K562 (cell line): ENCODE results near the gene CCDC69. TPM values are rescaled to one million over a fixed set of nuclear protein-coding genes. Genes with fewer than 3 reads are reported as not detected.

Experiments used
- GMEB1 ChIP-seq: fragments of 250-450 bp; sonication (Bioruptor Pico); IDR thresholded peaks from 2 replicates; pipeline ENCODE4 v1.4.0; 2020; ENCODE audit warnings: mild to moderate bottlenecking
- MGA ChIP-seq: fragments of 450-650 bp; IDR thresholded peaks from 2 replicates; pipeline ENCODE4 v1.6.1; 2016; ENCODE audit warnings: mild to moderate bottlenecking, moderate library complexity
- SIN3A ChIP-seq, 2 experiments: fragments of 150-350 bp in 1 of 2; IDR thresholded peaks; 2 replicates each; pipeline ENCODE4 v1.6.1; 2011 to 2016; ENCODE audit warnings: borderline replicate concordance in 2 of 2, low read depth in 2 of 2, low read length in 2 of 2, mild to moderate bottlenecking in 2 of 2, moderate library complexity in 2 of 2; ENCODE audit not compliant: control insufficient read depth in 1 of 2
- ZNF24 ChIP-seq: fragments of 450-650 bp; IDR thresholded peaks from 2 replicates; pipeline ENCODE4 v1.6.1; 2016
- polyA plus RNA-seq, 8 experiments: library from polyadenylated mRNA; depleted of rRNA in 4 of 8; stranded (reverse) in 5 of 8; unstranded in 3 of 8; fragments of >200 nt; fragmentation: Nextera tagmentation in 2 of 8; fragmentation: Illumina TruSeq in 1 of 8; extraction: Ambion mirVana in 2 of 8; extraction: Trizol in 1 of 8; gene quantifications; 2 replicates each; pipeline versions ENCODE4 v1.2.1 to v1.2.3, GENCODE V29; 2011 to 2014; ENCODE audit warnings: inconsistent platforms in 1 of 8, missing spikeins in 1 of 8
- total RNA-seq, 7 experiments: library from RNA; depleted of rRNA in 6 of 7; stranded (reverse); fragments of >200 nt in 6 of 7; fragmentation: Illumina TruSeq in 2 of 7; extraction: Trizol in 2 of 7; gene quantifications; 2 replicates each; pipeline versions ENCODE4 v1.2.1 to v1.2.3, GENCODE V29; 2011 to 2021; ENCODE audit warnings: low replicate concordance in 1 of 7

CCDC69 gene
- total and polyA plus RNA-seq, 9 of the 15 experiments (the other 6 are each of a cell fraction or from before 2014, with no cell fraction given): 0.65 to 12.2 (median 7.6) TPM

- no peak for TF ChIP-seq MGA
- no peak for TF ChIP-seq GMEB1 (CRISPR knock-in tag)
- no peak for TF ChIP-seq ZNF24
- TF ChIP-seq SIN3A (IDR thresholded peaks at IDR 0.05; ENCODE audit: borderline replicate concordance in 2 of 2, control insufficient read depth in 1 of 2, low read depth in 2 of 2, low read length in 2 of 2): no peak
- TF ChIP-seq, all 486 proteins: peak for 0
These were observed 37.8 kb downstream of the CCDC69 start (continued) for GRCh38 chr5:151186052-151186451.
